Measurements from ENCODE around the gene RAP2A. TPM values are rescaled to one million over a fixed set of nuclear protein-coding genes. Genes with fewer than 3 reads are reported as not detected.

The RAP2A gene
- total and polyA plus RNA-seq, 10 of the 15 experiments (the other 5 are each of a cell fraction or from before 2014, with no cell fraction given), result 3.5 to 35.1 (median 14.9) TPM

DNA sequence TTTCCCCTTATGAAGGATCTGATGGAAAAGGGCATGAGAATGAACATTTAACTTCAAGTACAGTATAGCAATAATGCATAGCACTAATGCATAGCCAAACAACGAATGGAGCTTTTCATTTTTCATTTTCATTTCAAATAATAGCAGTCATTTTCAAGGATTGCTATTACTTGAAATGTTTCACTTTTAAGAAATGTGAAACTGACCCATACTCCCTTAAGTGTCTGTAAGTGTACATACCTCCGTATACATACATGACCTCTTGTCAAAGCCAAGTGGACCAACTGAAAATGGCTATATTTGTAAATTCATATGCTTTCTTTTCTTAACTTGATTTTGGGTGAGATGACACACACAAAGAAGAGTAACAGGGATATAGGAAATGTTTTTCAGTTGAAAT, 3.8 kb downstream of the RAP2A start:
- 0 out of 4 replicates have a peak, but pooled peaks cover 0 to 4% of the 10 kb centered on the region in 2 experiments for H3K36me3 ChIP-seq (ENCODE audit: control insufficient read depth in 2 of 2, insufficient read depth in 2 of 2, low read length in 1 of 2)
- CTCF ChIA-PET, result interaction anchor here (0.9 to 3.9 kb wide), 4 partner anchors 11 to 136 kb away, joined by 3 to 25 read pairs (median 5); no protein-coding TSS in a partner anchor
- peak; percentile 41; the same call in 1 of the 2 replicates for TF ChIP-seq JUNB (IDR thresholded peaks at IDR 0.05)
- TF ChIP-seq ZNF24 (IDR thresholded peaks at IDR 0.05), result peak; percentile 80; the same call in 1 of the 2 replicates
- TF ChIP-seq PAX8 (IDR thresholded peaks at IDR 0.05), result no peak
- intact Hi-C loops (cut with micrococcal nuclease; ENCODE audit: unreplicated experiment) (loop anchor here (5.0 to 10.0 kb wide), 2 partner anchors 130 to 537 kb away; no protein-coding TSS in a partner anchor), in situ Hi-C loops (cut with MboI) (loop anchor here (25.0 kb wide), 2 partner anchors 1125 to 1750 kb away; partner anchors contain the start of gene DNAJC3)
- POLR2A ChIA-PET, result interaction anchor here (1.3 to 9.1 kb wide), 4 partner anchors 12 to 212 kb away, joined by 4 to 108 read pairs (median 42); no protein-coding TSS in a partner anchor
- FAIRE-seq (no peak), ATAC-seq (no peak), DNase-seq (ENCODE audit: low read depth, low spot score) (no peak)
- SMC1A ChIA-PET (ENCODE audit: uncharacterized antibody, unreplicated experiment), result interaction anchor here (0.6 to 12.0 kb wide), 8 partner anchors 8 to 328 kb away, joined by 3 to 165 read pairs (median 4); no protein-coding TSS in a partner anchor
- H3K9me3 ChIP-seq (replicated peaks; ENCODE audit: control insufficient read depth, insufficient read depth, low read length), result no peaks in the 10 kb centered on the region
- H3K4me3 ChIP-seq, result peak overlapping the region; percentile 43
- H3K79me2 ChIP-seq (ENCODE audit: control insufficient read depth, insufficient read depth, low read length), result peaks cover 64% of the 10 kb centered on the region
- RAD21 ChIA-PET (ENCODE audit: unreplicated experiment), result interaction anchor here (1.8 to 10.4 kb wide), 3 partner anchors 11 to 22 kb away, joined by 7 to 179 read pairs (median 9); no protein-coding TSS in a partner anchor
- H3K4me2 ChIP-seq (ENCODE audit: control insufficient read depth, insufficient read depth), result peak overlapping the region; percentile 77
- peak overlapping the region; percentile 42; the same call in 1 of the 2 replicates for H3K27ac ChIP-seq (ENCODE audit: control insufficient read depth, insufficient read depth)
- peaks cover 6% of the 10 kb centered on the region for H3K4me1 ChIP-seq (ENCODE audit: control insufficient read depth, insufficient read depth, low read length)
- no peaks in the 10 kb centered on the region for H3K27me3 ChIP-seq (replicated peaks in 1 of 2; ENCODE audit: control insufficient read depth in 2 of 2, insufficient read depth in 2 of 2, low read length in 1 of 2)
- H3K9ac ChIP-seq (ENCODE audit: control insufficient read depth, insufficient read depth, low read length), result no peak overlapping the region
- no peaks in the 10 kb centered on the region for H4K20me1 ChIP-seq (ENCODE audit: control insufficient read depth, insufficient read depth)
- no peak overlapping the region for H2AFZ ChIP-seq (ENCODE audit: control insufficient read depth, low read depth, low read length)
- BruUV-seq (replicated peaks), result no TSS peak
- 0% methylated on average over 2 of the region's 2 CpGs for WGBS (ENCODE audit: insufficient coverage, insufficient replicate concordance, low lambda C conversion rate, missing lambda C conversion rate)

DNA sequence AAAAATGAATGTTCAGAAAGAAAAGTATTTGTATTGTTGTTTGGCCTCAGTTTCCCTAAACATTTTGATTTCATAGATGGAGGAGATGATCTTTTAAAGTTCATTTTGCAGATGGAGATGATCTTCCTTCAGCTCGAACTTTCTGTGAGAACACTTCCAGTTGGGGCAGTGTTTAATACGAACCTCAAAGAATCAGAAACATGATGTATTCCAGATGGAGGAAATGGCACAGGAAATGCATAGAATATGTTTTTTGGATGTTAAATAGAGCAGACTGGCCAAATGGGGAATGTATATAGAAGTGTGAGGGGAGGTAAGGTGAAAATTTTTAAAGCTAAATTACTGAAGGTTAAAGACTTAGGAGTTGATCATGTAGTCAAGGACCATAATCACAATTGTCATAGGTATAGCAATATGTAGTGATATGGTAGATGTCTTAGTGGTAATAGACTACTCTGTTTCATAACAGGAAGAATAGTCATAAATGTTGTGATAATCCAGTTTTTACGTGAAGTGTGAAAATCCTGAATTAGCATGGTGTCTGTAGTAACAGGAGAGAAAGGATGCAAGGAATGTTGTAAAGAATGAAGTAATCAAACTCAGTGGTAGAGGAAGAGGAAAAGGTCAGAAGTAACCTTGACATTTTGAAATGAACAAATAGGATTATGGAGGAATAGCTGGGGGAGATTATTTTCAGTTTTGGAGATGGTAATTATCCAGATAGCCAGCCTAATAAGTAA, 5.1 kb downstream of the RAP2A start:
- H3K27me3 ChIP-seq (replicated peaks in 1 of 2; ENCODE audit: control insufficient read depth in 2 of 2, insufficient read depth in 2 of 2, low read length in 1 of 2), result no peaks in the 10 kb centered on the region
- H2AFZ ChIP-seq (ENCODE audit: control insufficient read depth, low read depth, low read length), result no peak overlapping the region
- DNase-seq (ENCODE audit: low read depth, low spot score) (no peak), ATAC-seq (no peak), FAIRE-seq (no peak)
- peaks cover 6% of the 10 kb centered on the region for H3K4me1 ChIP-seq (ENCODE audit: control insufficient read depth, insufficient read depth, low read length)
- intact Hi-C loops (cut with micrococcal nuclease; ENCODE audit: unreplicated experiment) (loop anchor here (5.0 to 10.0 kb wide), 2 partner anchors 128 to 536 kb away; no protein-coding TSS in a partner anchor), in situ Hi-C loops (cut with MboI) (loop anchor here (25.0 kb wide), 2 partner anchors 1123 to 1752 kb away; partner anchors contain the start of gene DNAJC3)
- ChIA-PET SMC1A (ENCODE audit: uncharacterized antibody, unreplicated experiment) (interaction anchor here (0.9 to 12.0 kb wide), 7 partner anchors 8 to 129 kb away, joined by 3 to 165 read pairs (median 6); no protein-coding TSS in a partner anchor), POLR2A (interaction anchor here (2.1 to 9.1 kb wide), 3 partner anchors 10 to 20 kb away, joined by 8 to 79 read pairs (median 15); no protein-coding TSS in a partner anchor), RAD21 (ENCODE audit: unreplicated experiment) (interaction anchor here (0.7 to 10.4 kb wide), 4 partner anchors 9 to 136 kb away, joined by 3 to 179 read pairs (median 6); no protein-coding TSS in a partner anchor), CTCF (interaction anchor here (1.0 to 2.1 kb wide), 7 partner anchors 9 to 217 kb away, joined by 3 to 13 read pairs (median 5); partner anchors contain the start of gene MBNL2)
- H4K20me1 ChIP-seq (ENCODE audit: control insufficient read depth, insufficient read depth), result no peaks in the 10 kb centered on the region
- peaks cover 66% of the 10 kb centered on the region for H3K79me2 ChIP-seq (ENCODE audit: control insufficient read depth, insufficient read depth, low read length)
- no peak overlapping the region for H3K27ac ChIP-seq (ENCODE audit: control insufficient read depth, insufficient read depth)
- BruUV-seq (replicated peaks), result no TSS peak
- H3K4me2 ChIP-seq (ENCODE audit: control insufficient read depth, insufficient read depth), result peak overlapping the region; percentile 77
- H3K36me3 ChIP-seq (ENCODE audit: control insufficient read depth in 2 of 2, insufficient read depth in 2 of 2, low read length in 1 of 2), result 0 out of 4 replicates have a peak, but pooled peaks cover 0 to 4% of the 10 kb centered on the region in 2 experiments
- TF ChIP-seq SUPT20H (IDR thresholded peaks at IDR 0.05; ENCODE audit: borderline replicate concordance, control insufficient read depth, low read depth, low read length) (no peak), CBX5 (IDR thresholded peaks at IDR 0.05; ENCODE audit: low read depth) (no peak)
- no peak overlapping the region for H3K9ac ChIP-seq (ENCODE audit: control insufficient read depth, insufficient read depth, low read length)
- 96% methylated on average over 3 of the region's 3 CpGs for WGBS (ENCODE audit: insufficient coverage, insufficient replicate concordance, low lambda C conversion rate, missing lambda C conversion rate)
- peak overlapping the region; percentile 0; the same call in 1 of the 2 replicates for H3K4me3 ChIP-seq
- H3K9me3 ChIP-seq (replicated peaks; ENCODE audit: control insufficient read depth, insufficient read depth, low read length), result no peaks in the 10 kb centered on the region
